Lower leg skin (tissue), 3 donors: ENCODE measurements around the gene LRP1B.

Source experiments
- CTCF ChIP-seq, 3 donors: fragments of 450-650 bp; IDR thresholded peaks; one replicate each; pipeline ENCODE4 v1.5.1; 2016; ENCODE audit warnings: antibody characterized with exemption in 3 of 3, mild to moderate bottlenecking in 3 of 3, moderate library complexity in 2 of 3
- POLR2A ChIP-seq, 2 donors: fragments of 450-650 bp; IDR thresholded peaks; one replicate each; pipeline ENCODE4 v1.6.1; 2016 to 2017; ENCODE audit warnings: antibody characterized with exemption in 2 of 2, mild to moderate bottlenecking in 1 of 2, moderate library complexity in 1 of 2

- TF ChIP-seq CTCF (IDR thresholded peaks at IDR 0.05) (no peak), POLR2A (IDR thresholded peaks at IDR 0.05) (no peak)
These were observed 22.8 kb upstream of the LRP1B start for GRCh38 chr2:142153601-142154000.
